ENCODE results near the gene FAM187B.

FAM187B gene

DNA sequence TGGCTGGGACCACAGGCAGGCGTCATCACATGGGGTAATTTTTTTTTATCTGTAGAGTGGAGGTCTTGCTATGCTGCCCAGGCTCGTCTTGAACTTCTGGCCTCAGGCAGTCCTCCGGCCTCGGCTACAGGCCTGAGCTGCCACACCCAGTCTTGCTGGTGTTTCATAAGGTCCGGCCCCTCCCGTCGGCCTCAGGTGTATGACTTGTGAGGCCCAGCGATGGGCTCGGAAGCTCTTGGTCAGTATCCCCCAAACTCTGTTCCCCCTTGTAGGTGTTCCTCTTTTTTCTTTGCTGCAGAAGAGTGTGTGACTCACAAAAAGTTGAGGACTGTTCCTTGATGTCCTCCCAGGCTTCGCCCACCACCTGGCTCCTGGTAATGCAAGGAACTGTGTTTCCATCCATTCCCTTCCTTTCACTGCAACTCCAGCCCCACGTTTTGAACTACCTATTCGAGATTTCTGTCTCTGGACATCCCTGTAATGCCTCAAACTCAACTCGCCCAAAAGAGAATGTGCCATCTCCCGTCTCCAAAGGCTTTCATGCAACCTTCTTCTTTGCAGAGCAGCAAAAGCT is 45.2 kb upstream of the FAM187B start:
- TF ChIP-seq EZH2 (IDR thresholded peaks at IDR 0.05; ENCODE audit: borderline replicate concordance, low read length): no peak
- TF ChIP-seq, protein P1, sequence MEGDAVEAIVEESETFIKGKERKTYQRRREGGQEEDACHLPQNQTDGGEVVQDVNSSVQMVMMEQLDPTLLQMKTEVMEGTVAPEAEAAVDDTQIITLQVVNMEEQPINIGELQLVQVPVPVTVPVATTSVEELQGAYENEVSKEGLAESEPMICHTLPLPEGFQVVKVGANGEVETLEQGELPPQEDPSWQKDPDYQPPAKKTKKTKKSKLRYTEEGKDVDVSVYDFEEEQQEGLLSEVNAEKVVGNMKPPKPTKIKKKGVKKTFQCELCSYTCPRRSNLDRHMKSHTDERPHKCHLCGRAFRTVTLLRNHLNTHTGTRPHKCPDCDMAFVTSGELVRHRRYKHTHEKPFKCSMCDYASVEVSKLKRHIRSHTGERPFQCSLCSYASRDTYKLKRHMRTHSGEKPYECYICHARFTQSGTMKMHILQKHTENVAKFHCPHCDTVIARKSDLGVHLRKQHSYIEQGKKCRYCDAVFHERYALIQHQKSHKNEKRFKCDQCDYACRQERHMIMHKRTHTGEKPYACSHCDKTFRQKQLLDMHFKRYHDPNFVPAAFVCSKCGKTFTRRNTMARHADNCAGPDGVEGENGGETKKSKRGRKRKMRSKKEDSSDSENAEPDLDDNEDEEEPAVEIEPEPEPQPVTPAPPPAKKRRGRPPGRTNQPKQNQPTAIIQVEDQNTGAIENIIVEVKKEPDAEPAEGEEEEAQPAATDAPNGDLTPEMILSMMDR (IDR thresholded peaks at IDR 0.05; ENCODE audit: low read length): no peak

DNA sequence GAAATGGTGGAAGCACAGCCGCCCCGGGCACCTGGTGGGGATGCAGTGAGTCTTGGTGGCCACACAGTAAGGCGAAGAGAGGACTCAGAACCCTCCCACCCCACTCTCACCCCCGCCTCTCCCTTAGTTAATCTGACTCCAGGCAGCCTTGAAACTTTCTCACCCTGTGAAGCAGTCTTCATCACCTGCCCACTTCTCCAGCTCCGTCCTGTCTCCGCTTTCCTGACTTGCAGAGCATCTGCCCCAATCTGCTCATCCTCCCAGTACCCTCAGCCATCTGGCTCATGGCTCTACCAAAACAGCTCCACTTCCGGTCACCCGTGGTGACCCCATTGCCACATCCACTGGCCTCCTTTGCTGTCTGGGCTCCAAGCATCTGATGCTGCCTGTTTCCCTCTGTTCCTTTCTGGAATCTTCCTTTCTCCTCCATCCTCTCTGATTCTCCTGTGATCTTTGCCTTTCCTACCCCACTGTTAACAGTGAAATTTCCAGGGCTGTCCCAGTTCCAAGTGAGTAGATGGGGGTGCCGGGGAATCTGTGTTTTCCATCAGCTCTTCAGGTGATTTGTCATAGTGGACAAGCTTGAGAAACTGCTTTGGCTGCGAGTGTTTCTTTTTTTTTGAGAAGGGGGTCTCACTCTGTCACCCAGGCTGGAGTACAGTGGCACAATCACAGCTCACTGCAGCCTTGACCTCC is 44.6 kb upstream of the FAM187B start:
- Histone ChIP-seq H3K9ac (ENCODE audit: low read length) (no peak overlapping the region), H4K20me1 (ENCODE audit: insufficient read depth, low read length) (no peaks in the 10 kb centered on the region)

More for the DNA sequence above, 45.2 kb upstream of the FAM187B start:
- Histone ChIP-seq H2AFZ (ENCODE audit: low read length) (no peak overlapping the region), H3F3A (ENCODE audit: insufficient read depth, low read length) (no peaks in the 10 kb centered on the region), H3K9ac (ENCODE audit: low read length) (no peak overlapping the region), H3K79me2 (ENCODE audit: insufficient read depth, low read length) (no peaks in the 10 kb centered on the region), H3K36me3 (ENCODE audit: insufficient read depth, low read length) (peaks cover 81% of the 10 kb centered on the region), H3K27ac (ENCODE audit: low read depth, low read length, poor library complexity, severe bottlenecking) (no peak overlapping the region), H3K27me3 (ENCODE audit: insufficient read depth, low read length) (no peaks in the 10 kb centered on the region), H3K4me2 (ENCODE audit: low read length) (no peak overlapping the region), H3K4me1 (ENCODE audit: insufficient read depth, low read length, severe bottlenecking) (peaks cover 6% of the 10 kb centered on the region), H3K9me3 (ENCODE audit: low read length) (no peaks in the 10 kb centered on the region), H3K4me3 (ENCODE audit: low read depth, low read length, poor library complexity, severe bottlenecking) (no peak overlapping the region), H4K20me1 (ENCODE audit: insufficient read depth, low read length) (no peaks in the 10 kb centered on the region), H3K9me2 (ENCODE audit: low read depth, low read length) (no peaks in the 10 kb centered on the region)

DNA sequence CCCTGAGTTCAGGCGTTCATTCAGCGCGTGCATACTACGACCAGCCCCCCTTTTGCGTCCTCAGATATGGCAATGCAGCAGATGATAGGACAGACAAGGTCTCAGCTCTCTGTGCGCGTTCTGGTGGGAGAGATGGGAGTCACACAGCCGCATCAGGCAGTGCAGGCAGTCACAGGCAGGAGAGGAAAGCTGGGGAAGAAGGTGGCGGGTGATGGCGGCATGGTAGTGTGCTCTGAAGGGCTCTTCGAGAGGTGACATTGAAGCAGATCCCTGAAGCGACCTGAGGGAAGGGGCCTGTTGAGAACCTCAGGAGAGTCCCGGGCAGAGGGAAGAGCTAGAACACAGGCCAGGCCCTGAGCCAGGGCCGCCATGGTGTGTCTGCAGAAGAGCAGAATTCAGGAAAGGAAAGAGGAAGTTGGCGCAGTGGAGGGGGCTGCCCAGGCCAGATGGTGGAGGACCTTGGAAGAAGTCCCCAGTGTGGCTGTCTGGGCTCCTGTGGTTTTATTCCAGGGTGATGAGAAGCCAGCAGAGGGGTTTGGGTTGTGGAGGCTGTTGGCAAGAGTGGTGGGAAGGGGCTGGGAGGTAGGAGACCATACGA is 43.7 kb upstream of the FAM187B start:
- no peaks in the 10 kb centered on the region for H3K27me3 ChIP-seq (ENCODE audit: insufficient read depth, low read length)
- no peak overlapping the region for H3K27ac ChIP-seq (ENCODE audit: low read depth, low read length, poor library complexity, severe bottlenecking)
- TF ChIP-seq EZH2 (IDR thresholded peaks at IDR 0.05; ENCODE audit: borderline replicate concordance, low read length): no peak
- TF ChIP-seq, protein P1 (IDR thresholded peaks at IDR 0.05; ENCODE audit: low read length): no peak
- H3K36me3 ChIP-seq (ENCODE audit: insufficient read depth, low read length): peaks cover 77% of the 10 kb centered on the region
- no peaks in the 10 kb centered on the region for H4K20me1 ChIP-seq (ENCODE audit: insufficient read depth, low read length)
- H3K9me3 ChIP-seq (ENCODE audit: low read length): no peaks in the 10 kb centered on the region
- H3K4me2 ChIP-seq (ENCODE audit: low read length): no peak overlapping the region
- no peaks in the 10 kb centered on the region for H3K79me2 ChIP-seq (ENCODE audit: insufficient read depth, low read length)
- H3K4me1 ChIP-seq (ENCODE audit: insufficient read depth, low read length, severe bottlenecking): peaks cover 6% of the 10 kb centered on the region
- H3K9ac ChIP-seq (ENCODE audit: low read length): no peak overlapping the region
- no peak overlapping the region for H2AFZ ChIP-seq (ENCODE audit: low read length)
- no peaks in the 10 kb centered on the region for H3K9me2 ChIP-seq (ENCODE audit: low read depth, low read length)
- H3K4me3 ChIP-seq (ENCODE audit: low read depth, low read length, poor library complexity, severe bottlenecking): no peak overlapping the region
- H3F3A ChIP-seq (ENCODE audit: insufficient read depth, low read length): no peaks in the 10 kb centered on the region

More for the DNA sequence above, 44.6 kb upstream of the FAM187B start:
- Histone ChIP-seq H2AFZ (ENCODE audit: low read length) (no peak overlapping the region), H3K27ac (ENCODE audit: low read depth, low read length, poor library complexity, severe bottlenecking) (no peak overlapping the region), H3K79me2 (ENCODE audit: insufficient read depth, low read length) (no peaks in the 10 kb centered on the region), H3K9me3 (ENCODE audit: low read length) (no peaks in the 10 kb centered on the region), H3K27me3 (ENCODE audit: insufficient read depth, low read length) (no peaks in the 10 kb centered on the region), H3K4me2 (ENCODE audit: low read length) (no peak overlapping the region), H3K36me3 (ENCODE audit: insufficient read depth, low read length) (peaks cover 76% of the 10 kb centered on the region), H3K4me1 (ENCODE audit: insufficient read depth, low read length, severe bottlenecking) (peaks cover 6% of the 10 kb centered on the region), H3K4me3 (ENCODE audit: low read depth, low read length, poor library complexity, severe bottlenecking) (no peak overlapping the region), H3F3A (ENCODE audit: insufficient read depth, low read length) (no peaks in the 10 kb centered on the region), H3K9me2 (ENCODE audit: low read depth, low read length) (no peaks in the 10 kb centered on the region)
- TF ChIP-seq EZH2 (IDR thresholded peaks at IDR 0.05; ENCODE audit: borderline replicate concordance, low read length): no peak
- TF ChIP-seq, protein P1 (IDR thresholded peaks at IDR 0.05; ENCODE audit: low read length): no peak
